ENCODE data around the gene MIER2. TPM values are rescaled to one million over a fixed set of nuclear protein-coding genes. Genes with fewer than 3 reads are reported as not detected.
"Not testable (repeated sequence)": the region's sequence is repeated elsewhere in the genome, so short reads cannot be mapped to it uniquely, and the experiment has no call there.

MIER2 gene
- total RNA-seq, 2 donors from 2014 or later: 15.2 to 22.4 TPM

GRCh38 chr19:366205-366783 lies 21.7 kb upstream of the MIER2 start:
- no peaks in the 10 kb centered on the region for H3K27me3 ChIP-seq
- H3K4me1 ChIP-seq: no peaks in the 10 kb centered on the region

GRCh38 chr19:364496-365287 lies 20.1 kb upstream of the MIER2 start:
- H3K4me3 ChIP-seq: no peak overlapping the region
- H3K27me3 ChIP-seq: no peaks in the 10 kb centered on the region
- no peaks in the 10 kb centered on the region for H3K4me1 ChIP-seq
- no peaks in the 10 kb centered on the region for H3K36me3 ChIP-seq
- TF ChIP-seq CTCF (IDR thresholded peaks at IDR 0.05): no peak
- H3K9me3 ChIP-seq: no peaks in the 10 kb centered on the region
- H3K27ac ChIP-seq: no peak overlapping the region
- no peak for DNase-seq (ENCODE audit: low spot score)

More at GRCh38 chr19:366205-366783, 21.7 kb upstream of the MIER2 start:
- H3K36me3 ChIP-seq: no peaks in the 10 kb centered on the region
- DNase-seq (ENCODE audit: low spot score): no peak
- no peak overlapping the region for H3K27ac ChIP-seq
- H3K4me3 ChIP-seq: no peak overlapping the region
- no peaks in the 10 kb centered on the region for H3K9me3 ChIP-seq
- TF ChIP-seq CTCF (IDR thresholded peaks at IDR 0.05): no peak

GRCh38 chr19:362683-363082 lies 18.1 kb upstream of the MIER2 start:
- no peak overlapping the region for H3K27ac ChIP-seq
- TF ChIP-seq CTCF (IDR thresholded peaks at IDR 0.05): no peak
- no peaks in the 10 kb centered on the region for H3K36me3 ChIP-seq
- H3K4me3 ChIP-seq: no peak overlapping the region
- H3K4me1 ChIP-seq: no peaks in the 10 kb centered on the region
- no peaks in the 10 kb centered on the region for H3K9me3 ChIP-seq
- DNase-seq (ENCODE audit: low spot score): no peak
- H3K27me3 ChIP-seq: no peaks in the 10 kb centered on the region

GRCh38 chr19:362154-362553 lies 17.6 kb upstream of the MIER2 start:
- TF ChIP-seq CTCF (IDR thresholded peaks at IDR 0.05): no peak
- no peak overlapping the region for H3K27ac ChIP-seq
- H3K4me1 ChIP-seq: no peaks in the 10 kb centered on the region
- no peak overlapping the region for H3K4me3 ChIP-seq
- no peaks in the 10 kb centered on the region for H3K27me3 ChIP-seq
- no peaks in the 10 kb centered on the region for H3K9me3 ChIP-seq
- H3K36me3 ChIP-seq: no peaks in the 10 kb centered on the region
- DNase-seq (ENCODE audit: low spot score): no peak

- H3K9me3 ChIP-seq: no peaks in the 10 kb centered on the region
- TF ChIP-seq CTCF (IDR thresholded peaks at IDR 0.05): no peak
- H3K36me3 ChIP-seq: no peaks in the 10 kb centered on the region
- no peaks in the 10 kb centered on the region for H3K4me1 ChIP-seq
- no peak overlapping the region for H3K4me3 ChIP-seq
- H3K27me3 ChIP-seq: no peaks in the 10 kb centered on the region
- no peak for DNase-seq (ENCODE audit: low spot score)
- no peak overlapping the region for H3K27ac ChIP-seq
Measured at GRCh38 chr19:359653-359925, 15.0 kb upstream of the MIER2 start.

- peaks cover 0 to 15% of the 10 kb centered on the region in 2 donors for H3K9me3 ChIP-seq
- H3K4me1 ChIP-seq; H3K27me3 ChIP-seq; DNase-seq (ENCODE audit: low spot score); H3K4me3 ChIP-seq; H3K27ac ChIP-seq; H3K36me3 ChIP-seq: not testable (repeated sequence)
Measured at GRCh38 chr19:355536-355935, 10.9 kb upstream of the MIER2 start.

Measured in right atrium auricular region (tissue), 2 donors.